Osteocyte (in vitro differentiated cells): ENCODE data around the gene DHDH. TPM values are rescaled to one million over a fixed set of nuclear protein-coding genes. Genes with fewer than 3 reads are reported as not detected.
A peak's percentile ranks its signal among the peaks of the same experiment; 100 is the strongest.

Experiments
- DNase-seq: peaks from one replicate; pipeline ENCODE4 v3.0.0; 2021; ENCODE audit warnings: mixed read lengths; ENCODE audit not compliant: unreplicated experiment; ENCODE audit errors: extremely low spot score
- H3K27ac Mint-ChIP-seq: one replicate; pipeline ENCODE4 v1.8.0; 2021; ENCODE audit warnings: mild to moderate bottlenecking, mixed read lengths; ENCODE audit not compliant: unreplicated experiment
- H3K27me3 Mint-ChIP-seq: one replicate; pipeline ENCODE4 v1.8.0; 2021; ENCODE audit warnings: mixed read lengths; ENCODE audit not compliant: unreplicated experiment
- H3K36me3 Mint-ChIP-seq: one replicate; pipeline ENCODE4 v1.8.0; 2021; ENCODE audit warnings: mixed read lengths; ENCODE audit not compliant: unreplicated experiment
- H3K4me1 Mint-ChIP-seq: one replicate; pipeline ENCODE4 v1.8.0; 2021; ENCODE audit warnings: mixed read lengths; ENCODE audit not compliant: unreplicated experiment
- H3K4me3 Mint-ChIP-seq: one replicate; pipeline ENCODE4 v1.8.0; 2021; ENCODE audit warnings: mild to moderate bottlenecking, moderate library complexity, mixed read lengths; ENCODE audit not compliant: unreplicated experiment
- H3K9me3 Mint-ChIP-seq: one replicate; pipeline ENCODE4 v1.8.0; 2021; ENCODE audit warnings: mixed read lengths; ENCODE audit not compliant: unreplicated experiment
- CTCF ChIP-seq: fragments of 200-600 bp; sonication (generic); IDR thresholded peaks from 2 replicates; pipeline ENCODE4 v1.5.0; 2021; ENCODE audit warnings: antibody characterized with exemption, mild to moderate bottlenecking, moderate library complexity
- total RNA-seq: library from RNA; stranded (reverse); gene quantifications from 2 replicates; pipeline ENCODE4 v1.2.1, GENCODE V29; 2021

The DHDH gene
- total RNA-seq, 1 donor from 2014 or later: 0.67 TPM

DNA sequence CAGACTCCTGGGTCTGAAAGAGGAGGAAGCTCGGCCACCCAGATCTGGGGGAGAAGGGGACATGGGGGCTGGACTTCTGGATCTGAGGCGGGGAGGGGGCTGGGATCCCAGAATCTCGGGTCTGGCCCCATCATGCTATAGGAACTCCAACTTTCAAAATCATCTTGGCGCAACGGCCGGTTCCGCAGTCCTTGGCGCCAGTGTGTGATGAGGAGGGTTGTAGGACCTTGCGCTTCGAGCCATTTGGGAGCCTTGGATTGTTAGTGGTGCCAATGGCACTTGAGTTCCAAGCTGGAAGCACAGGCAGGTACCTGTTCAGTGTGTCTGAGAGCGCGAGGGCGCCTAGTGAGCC, 60.5 kb downstream of the DHDH start:
- Mint-ChIP-seq H3K27me3 (no peaks in the 10 kb centered on the region), H3K36me3 (peaks cover 7% of the 10 kb centered on the region), H3K27ac (peak overlapping the region; percentile 98), H3K9me3 (no peaks in the 10 kb centered on the region), H3K4me1 (peaks cover 25% of the 10 kb centered on the region), H3K4me3 (peak overlapping the region; percentile 94)
- TF ChIP-seq CTCF: no peak
- DNase-seq: no peak

Other genes with a start within 250 kb of the DHDH start
- not detected in 2 replicates for gene FUT2, start 237.7 kb upstream of the DHDH start, total RNA-seq
- 1.3 and 1.8 TPM in 2 replicates for gene MAMSTR, start 214.0 kb upstream of the DHDH start, total RNA-seq
- gene RASIP1, start 193.1 kb upstream of the DHDH start, total RNA-seq: 0.43 and 0.57 TPM in 2 replicates
- not detected in 2 replicates for gene IZUMO1, start 186.8 kb upstream of the DHDH start, total RNA-seq
- gene FUT1, start 181.1 kb upstream of the DHDH start, total RNA-seq: 0.11 TPM in 1 of 2 replicates, not detected in the other
- gene FGF21, start 178.2 kb upstream of the DHDH start, total RNA-seq: not detected in 2 replicates
- gene BCAT2, start 122.7 kb upstream of the DHDH start, total RNA-seq: 48.5 and 50.5 TPM in 2 replicates
- gene HSD17B14, start 97.2 kb upstream of the DHDH start, total RNA-seq: 23.9 and 29.1 TPM in 2 replicates
- gene PLEKHA4, start 65.1 kb upstream of the DHDH start, total RNA-seq: 31.0 and 40.0 TPM in 2 replicates
- gene PPP1R15A, start 61.3 kb upstream of the DHDH start, total RNA-seq: 96.5 and 118 TPM in 2 replicates
- gene TULP2, start 35.0 kb upstream of the DHDH start, total RNA-seq: not detected in 2 replicates
- 260 and 264 TPM in 2 replicates for gene NUCB1, start 33.4 kb upstream of the DHDH start, total RNA-seq
- 154 and 172 TPM in 2 replicates for gene BAX, start 21.2 kb downstream of the DHDH start, total RNA-seq
- gene FTL, start 31.6 kb downstream of the DHDH start, total RNA-seq: 2,724 and 2,792 TPM in 2 replicates
- gene GYS1, start 59.6 kb downstream of the DHDH start, total RNA-seq: 37.6 and 42.2 TPM in 2 replicates
- gene RUVBL2, start 60.2 kb downstream of the DHDH start, total RNA-seq: 61.2 and 64.2 TPM in 2 replicates
- gene LHB, start 83.4 kb downstream of the DHDH start, total RNA-seq: not detected in 2 replicates
- not detected in 2 replicates for gene CGB3, start 90.6 kb downstream of the DHDH start, total RNA-seq
- gene CGB2, start 98.2 kb downstream of the DHDH start, total RNA-seq: not detected in 2 replicates
- gene CGB1, start 103.2 kb downstream of the DHDH start, total RNA-seq: not detected in 2 replicates
- gene CGB5, start 110.1 kb downstream of the DHDH start, total RNA-seq: not detected in 2 replicates
- not detected in 2 replicates for gene CGB8, start 115.4 kb downstream of the DHDH start, total RNA-seq
- 0.16 TPM in 1 of 2 replicates, not detected in the other for gene CGB7, start 124.0 kb downstream of the DHDH start, total RNA-seq
- gene NTF4, start 131.1 kb downstream of the DHDH start, total RNA-seq: not detected in 2 replicates
- gene KCNA7, start 139.0 kb downstream of the DHDH start, total RNA-seq: not detected in 2 replicates
- gene SNRNP70, start 151.8 kb downstream of the DHDH start, total RNA-seq: 277 and 286 TPM in 2 replicates
- gene LIN7B, start 180.7 kb downstream of the DHDH start, total RNA-seq: 7.9 and 9.9 TPM in 2 replicates
- 1.8 and 3.4 TPM in 2 replicates for gene C19orf73, start 185.4 kb downstream of the DHDH start, total RNA-seq
- 6.6 and 9.5 TPM in 2 replicates for gene PPFIA3, start 185.8 kb downstream of the DHDH start, total RNA-seq
- gene HRC, start 221.7 kb downstream of the DHDH start, total RNA-seq: not detected in 2 replicates
- 28.5 and 28.7 TPM in 2 replicates for gene TRPM4, start 224.1 kb downstream of the DHDH start, total RNA-seq